D721Med (cell line): ENCODE measurements around the gene PTGER4.

Source experiments
- DNase-seq: peaks from one replicate; pipeline ENCODE4 v3.0.0; 2011; ENCODE audit warnings: low spot score; ENCODE audit not compliant: insufficient read length
- FAIRE-seq: peaks from 2 replicates; lab custom pipeline; 2011; peaks lifted over from hg19 to GRCh38; lab: Jason Lieb, UNC
- TF ChIP-seq, protein P1 (sequence below): IDR thresholded peaks from 2 replicates; pipeline ENCODE4 v1.5.1; 2012; ENCODE audit warnings: mild to moderate bottlenecking, control low read depth; ENCODE audit not compliant: insufficient read depth; ENCODE audit errors: missing control alignments

PTGER4 gene

DNA sequence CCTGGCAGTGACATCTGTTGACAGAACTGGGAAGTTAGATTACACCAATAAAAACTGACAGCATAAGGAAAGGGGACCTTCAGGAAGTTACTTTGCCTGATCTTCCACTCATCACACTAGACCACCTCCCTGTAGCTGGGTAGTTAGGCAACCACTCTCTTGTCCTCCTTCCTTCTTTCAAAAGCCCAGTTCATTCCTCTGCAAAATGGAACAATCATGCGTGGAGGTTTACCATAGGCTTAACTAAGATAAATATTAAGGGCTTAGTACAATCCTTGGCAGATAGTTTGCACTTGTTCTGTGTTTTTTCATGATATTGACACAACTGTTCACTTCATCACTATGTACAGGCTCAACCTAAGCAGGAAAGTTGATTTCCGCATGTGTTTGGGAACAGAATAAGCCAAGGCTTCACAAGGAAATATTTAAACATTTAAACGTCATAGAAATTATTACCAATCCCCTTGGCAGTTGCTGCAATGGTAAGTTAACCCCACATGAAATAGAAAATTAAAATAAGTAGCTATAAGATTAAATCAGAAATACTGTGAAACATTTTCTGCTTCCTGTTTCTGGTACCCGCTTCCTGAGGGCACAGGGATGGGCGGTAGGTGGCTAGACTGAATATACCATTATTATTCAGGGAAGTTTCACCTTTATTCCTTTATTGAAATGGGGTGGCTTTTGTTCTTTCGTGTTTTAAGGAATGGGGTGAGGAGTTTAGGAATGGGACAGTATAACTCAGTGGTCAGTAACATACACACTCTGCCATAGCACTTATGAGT lies 9.9 kb upstream of the PTGER4 start:
- FAIRE-seq (peak; percentile 64), DNase-seq (no peak)
- TF ChIP-seq, protein P1, sequence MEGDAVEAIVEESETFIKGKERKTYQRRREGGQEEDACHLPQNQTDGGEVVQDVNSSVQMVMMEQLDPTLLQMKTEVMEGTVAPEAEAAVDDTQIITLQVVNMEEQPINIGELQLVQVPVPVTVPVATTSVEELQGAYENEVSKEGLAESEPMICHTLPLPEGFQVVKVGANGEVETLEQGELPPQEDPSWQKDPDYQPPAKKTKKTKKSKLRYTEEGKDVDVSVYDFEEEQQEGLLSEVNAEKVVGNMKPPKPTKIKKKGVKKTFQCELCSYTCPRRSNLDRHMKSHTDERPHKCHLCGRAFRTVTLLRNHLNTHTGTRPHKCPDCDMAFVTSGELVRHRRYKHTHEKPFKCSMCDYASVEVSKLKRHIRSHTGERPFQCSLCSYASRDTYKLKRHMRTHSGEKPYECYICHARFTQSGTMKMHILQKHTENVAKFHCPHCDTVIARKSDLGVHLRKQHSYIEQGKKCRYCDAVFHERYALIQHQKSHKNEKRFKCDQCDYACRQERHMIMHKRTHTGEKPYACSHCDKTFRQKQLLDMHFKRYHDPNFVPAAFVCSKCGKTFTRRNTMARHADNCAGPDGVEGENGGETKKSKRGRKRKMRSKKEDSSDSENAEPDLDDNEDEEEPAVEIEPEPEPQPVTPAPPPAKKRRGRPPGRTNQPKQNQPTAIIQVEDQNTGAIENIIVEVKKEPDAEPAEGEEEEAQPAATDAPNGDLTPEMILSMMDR: no peak

DNA sequence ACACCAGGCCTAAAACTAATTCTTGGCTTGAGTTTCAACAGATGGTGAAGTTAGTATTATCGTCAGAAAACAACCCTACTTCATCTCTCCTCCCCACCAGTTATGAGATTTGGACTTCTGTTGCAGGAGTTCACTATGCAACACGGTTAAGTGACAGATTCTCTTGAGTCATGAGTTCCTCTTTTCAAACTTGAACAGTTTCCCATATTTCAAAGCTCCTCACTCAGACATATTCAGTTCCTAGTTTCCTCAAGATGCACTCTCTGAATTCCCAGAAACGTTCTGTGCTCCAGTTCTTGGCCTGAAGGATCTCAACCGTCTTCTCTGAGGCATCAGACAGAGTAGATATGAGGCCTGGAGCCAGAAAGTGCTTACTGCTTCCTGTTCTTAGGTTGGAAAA lies 7.3 kb upstream of the PTGER4 start:
- DNase-seq (no peak), FAIRE-seq (no peak)
- TF ChIP-seq, protein P1: no peak

DNA sequence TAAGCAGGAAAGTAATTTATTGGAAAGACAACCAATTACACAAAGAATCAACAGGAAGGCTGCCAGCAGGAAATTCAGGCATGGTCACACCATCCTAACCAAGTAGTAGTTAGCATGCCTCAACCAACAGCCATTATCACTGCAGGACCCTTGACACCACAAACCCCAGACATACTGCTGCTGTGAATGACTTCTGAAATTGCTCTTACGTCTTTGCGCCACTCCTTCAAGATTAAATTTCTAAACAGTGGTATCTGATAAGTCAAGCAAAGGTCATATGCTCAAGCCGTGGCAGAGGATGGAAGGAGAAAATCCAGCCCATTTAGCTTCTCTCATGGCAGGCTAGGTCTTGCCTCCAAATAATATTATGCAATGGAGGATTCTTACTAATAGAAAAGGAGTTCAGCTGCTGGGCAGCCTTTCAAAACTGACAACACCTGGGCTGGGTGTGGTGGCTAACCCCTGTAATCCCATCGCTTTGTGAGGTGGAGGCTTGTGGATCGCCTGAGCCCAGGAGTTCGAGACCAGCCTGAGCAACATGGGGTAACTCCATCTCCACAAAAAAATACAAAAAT lies 5.0 kb upstream of the PTGER4 start:
- FAIRE-seq: no peak

DNA sequence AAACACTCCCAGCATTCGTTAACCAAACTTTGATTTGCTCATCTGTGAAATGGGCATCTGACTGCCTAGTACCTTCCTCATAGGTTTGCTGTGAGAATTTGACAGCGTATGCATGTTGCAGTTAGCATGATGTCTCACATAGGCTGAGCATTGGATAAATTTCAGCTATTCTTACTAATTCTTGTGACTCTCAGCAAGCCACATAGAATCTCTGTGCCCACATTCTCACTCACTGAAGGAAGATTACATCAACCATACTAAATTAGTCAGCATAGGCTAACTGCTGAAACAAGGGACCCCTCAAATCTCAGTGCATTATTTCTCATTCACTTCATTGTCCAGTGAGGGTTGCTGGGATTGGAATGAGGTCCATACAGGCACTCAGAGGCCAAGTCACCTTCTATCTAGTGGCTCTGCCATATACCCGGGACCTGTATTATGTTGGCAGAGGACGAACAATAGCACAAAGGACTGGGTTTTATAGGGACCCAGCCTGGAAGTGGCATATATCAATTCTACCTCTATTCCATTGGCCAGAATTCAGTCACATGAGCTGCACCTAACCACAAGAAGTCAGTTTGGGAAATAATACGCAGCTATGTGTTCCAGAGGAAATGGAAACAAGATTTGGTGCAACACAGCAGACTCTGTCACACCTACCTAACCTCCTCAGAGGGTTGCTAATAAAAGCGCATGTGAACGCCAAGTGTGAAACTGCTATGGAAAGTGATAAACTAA lies 4.2 kb upstream of the PTGER4 start:
- FAIRE-seq (no peak), DNase-seq (no peak)
- TF ChIP-seq, protein P1: no peak

More for the DNA sequence above, 5.0 kb upstream of the PTGER4 start:
- TF ChIP-seq, protein P1: no peak
- no peak for DNase-seq

DNA sequence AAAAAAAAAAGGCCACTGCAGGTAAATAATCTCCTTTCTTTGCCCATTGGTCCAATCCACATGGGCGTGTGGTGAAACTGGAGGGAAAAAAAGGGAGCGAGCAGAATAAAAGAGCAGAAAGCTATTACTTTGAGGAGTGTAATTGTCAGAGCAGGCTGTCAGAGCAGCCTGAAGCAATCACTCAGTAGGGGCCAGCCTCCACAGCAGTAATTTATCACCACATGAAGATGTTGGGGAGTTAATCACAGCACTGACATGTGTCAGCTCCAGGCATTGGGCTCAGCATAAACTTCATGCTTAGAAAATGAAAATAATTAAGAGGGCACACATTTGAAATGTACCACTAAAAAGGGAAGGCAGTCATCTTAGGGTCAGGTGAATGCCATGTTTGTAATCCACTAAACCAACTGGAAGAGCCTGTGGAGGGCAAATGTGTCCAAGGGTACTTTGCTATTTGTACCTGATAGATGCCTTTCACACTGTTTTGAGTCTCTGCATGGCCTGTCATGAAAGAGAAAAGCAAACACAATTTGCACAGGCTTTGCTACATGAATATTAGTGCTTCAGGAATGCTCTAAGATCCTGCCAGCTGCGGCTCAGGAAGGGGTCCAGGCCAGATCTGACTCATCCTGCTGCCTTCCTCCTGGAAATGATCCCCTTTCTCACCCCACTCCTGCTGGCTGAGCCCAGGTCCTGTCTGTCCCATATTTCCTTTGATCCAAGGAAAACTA lies 2.9 kb upstream of the PTGER4 start:
- FAIRE-seq (no peak), DNase-seq (no peak)
- TF ChIP-seq, protein P1: no peak

DNA sequence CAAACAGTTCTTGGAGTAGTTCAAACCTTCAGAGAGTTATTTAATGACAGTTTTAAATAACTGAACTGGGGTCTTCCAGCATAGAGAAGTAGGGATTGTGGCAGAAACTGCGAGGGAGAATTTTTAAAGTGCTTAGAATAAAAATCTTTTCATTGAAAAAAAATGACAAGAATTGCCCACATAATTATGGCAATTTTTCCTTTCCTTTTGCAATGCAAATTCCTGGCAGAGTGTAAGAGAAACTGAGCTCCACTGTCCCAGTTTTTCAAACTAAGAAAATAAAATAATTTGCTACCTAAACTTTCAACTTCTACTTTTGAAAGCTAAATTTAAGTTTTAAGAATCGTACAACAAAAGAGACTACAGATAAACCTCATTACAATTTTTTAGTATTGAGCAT lies 2.3 kb upstream of the PTGER4 start:
- FAIRE-seq (no peak), DNase-seq (no peak)
- TF ChIP-seq, protein P1: no peak
